OCI-LY1 (cell line): ENCODE results near the gene CCER1.

Experiments
- EZH2 ChIP-seq: fragments of 200-600 bp; sonication (generic), shearing (Covaris generic); IDR thresholded peaks from 2 replicates; pipeline ENCODE4 v1.8.0; 2017; ENCODE audit warnings: borderline replicate concordance, mixed run types, mild to moderate bottlenecking, antibody characterized with exemption, low read length, moderate library complexity, mixed read lengths
- TF ChIP-seq, protein P1 (sequence below): fragments of 200-600 bp; sonication (generic), shearing (Covaris generic); IDR thresholded peaks from 2 replicates; pipeline ENCODE4 v1.5.1; 2017; ENCODE audit warnings: mild to moderate bottlenecking, antibody characterized with exemption, low read length, moderate library complexity, mixed read lengths

DNA sequence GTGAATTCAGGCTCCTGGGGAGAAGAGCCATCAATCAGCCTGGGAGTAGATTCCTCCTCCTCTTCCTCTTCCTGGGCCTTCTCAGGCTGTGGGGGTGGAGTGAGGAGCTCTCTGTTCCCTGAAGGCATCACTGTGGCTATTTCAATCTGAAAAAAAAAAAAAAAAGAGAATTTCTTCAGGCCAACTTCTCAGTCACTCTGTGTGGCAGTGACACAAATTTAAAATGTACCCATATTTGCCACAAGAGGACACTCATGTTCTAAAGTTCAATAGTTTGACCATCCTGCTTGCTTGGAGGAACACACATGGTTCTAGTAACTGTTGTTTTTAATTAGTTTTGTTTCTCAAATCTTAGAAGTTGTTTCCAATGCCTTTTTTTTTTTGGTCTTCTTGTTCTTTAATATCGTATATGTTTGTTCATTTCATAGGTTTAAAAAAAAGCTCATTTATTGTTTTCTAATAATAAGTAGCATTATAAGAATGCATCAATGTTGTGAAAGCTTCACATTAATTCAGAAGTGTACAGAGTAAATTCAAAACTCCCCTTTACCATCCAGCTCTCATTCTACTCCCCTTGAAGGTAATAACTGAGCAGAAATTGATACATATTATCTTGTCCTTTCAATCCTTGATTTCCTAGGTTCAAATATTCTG, 23.3 kb upstream of the CCER1 start:
- TF ChIP-seq, protein P1, sequence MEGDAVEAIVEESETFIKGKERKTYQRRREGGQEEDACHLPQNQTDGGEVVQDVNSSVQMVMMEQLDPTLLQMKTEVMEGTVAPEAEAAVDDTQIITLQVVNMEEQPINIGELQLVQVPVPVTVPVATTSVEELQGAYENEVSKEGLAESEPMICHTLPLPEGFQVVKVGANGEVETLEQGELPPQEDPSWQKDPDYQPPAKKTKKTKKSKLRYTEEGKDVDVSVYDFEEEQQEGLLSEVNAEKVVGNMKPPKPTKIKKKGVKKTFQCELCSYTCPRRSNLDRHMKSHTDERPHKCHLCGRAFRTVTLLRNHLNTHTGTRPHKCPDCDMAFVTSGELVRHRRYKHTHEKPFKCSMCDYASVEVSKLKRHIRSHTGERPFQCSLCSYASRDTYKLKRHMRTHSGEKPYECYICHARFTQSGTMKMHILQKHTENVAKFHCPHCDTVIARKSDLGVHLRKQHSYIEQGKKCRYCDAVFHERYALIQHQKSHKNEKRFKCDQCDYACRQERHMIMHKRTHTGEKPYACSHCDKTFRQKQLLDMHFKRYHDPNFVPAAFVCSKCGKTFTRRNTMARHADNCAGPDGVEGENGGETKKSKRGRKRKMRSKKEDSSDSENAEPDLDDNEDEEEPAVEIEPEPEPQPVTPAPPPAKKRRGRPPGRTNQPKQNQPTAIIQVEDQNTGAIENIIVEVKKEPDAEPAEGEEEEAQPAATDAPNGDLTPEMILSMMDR = peak; percentile 64
- no peak for TF ChIP-seq EZH2
